ENCODE measurements around the gene GCGR. TPM values are rescaled to one million over a fixed set of nuclear protein-coding genes. Genes with fewer than 3 reads are reported as not detected.

Gene GCGR
- total RNA-seq, 3 donors from 2014 or later (not counting 1 experiment from before 2014, with no cell fraction given): not detected

DNA sequence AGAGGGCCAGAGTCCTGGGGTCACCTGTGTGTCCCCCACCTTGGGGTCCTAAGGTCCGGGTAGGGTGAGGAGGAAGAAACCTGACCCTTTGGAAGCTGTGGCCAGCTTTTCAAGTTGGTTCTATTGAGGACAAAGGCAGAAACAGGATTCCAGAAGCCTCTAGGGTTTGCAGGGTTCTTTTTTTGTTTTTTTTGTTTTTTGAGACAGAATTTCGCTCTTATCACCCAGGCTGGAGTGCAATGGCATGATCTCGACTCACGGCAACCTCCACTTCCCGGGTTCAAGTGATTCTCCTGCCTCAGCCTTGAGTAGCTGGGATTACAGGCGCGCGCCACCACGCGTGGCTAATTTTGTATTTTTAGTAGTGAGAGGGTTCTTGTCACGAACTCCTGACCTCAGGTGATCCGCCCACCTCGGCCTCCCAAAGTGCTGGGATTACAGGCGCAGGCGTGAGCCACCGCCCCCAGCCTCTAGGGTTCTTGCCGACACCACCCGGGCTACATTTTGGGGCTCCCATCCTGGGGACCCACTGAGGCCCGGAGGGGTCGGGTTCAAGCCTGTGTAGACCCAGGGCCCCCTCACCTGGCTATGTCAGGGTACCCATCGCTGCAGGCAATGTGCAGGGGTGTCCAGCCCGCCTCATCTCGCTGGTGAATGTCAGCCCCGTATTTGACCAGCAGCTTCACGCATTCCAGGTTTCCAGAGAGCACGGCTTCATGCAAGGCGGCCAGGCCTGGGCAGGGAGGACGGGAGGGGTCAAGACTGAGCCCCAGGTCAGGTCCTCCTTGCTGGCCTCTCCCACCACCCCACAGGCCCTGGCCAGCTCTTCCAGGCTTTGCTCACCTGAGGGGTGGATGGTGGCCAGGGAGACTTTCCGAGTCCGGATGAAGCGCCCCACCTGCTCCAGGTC is 30.2 kb downstream of the GCGR start:
- intact Hi-C loops (cut with micrococcal nuclease): loop anchor here (2.0 kb wide), 1 partner anchor 27 kb away; the partner anchor contains the start of gene P4HB
- peak overlapping the region; percentile 71 for H3K4me3 ChIP-seq (ENCODE audit: low read length)
- no peak for DNase-seq

DNA sequence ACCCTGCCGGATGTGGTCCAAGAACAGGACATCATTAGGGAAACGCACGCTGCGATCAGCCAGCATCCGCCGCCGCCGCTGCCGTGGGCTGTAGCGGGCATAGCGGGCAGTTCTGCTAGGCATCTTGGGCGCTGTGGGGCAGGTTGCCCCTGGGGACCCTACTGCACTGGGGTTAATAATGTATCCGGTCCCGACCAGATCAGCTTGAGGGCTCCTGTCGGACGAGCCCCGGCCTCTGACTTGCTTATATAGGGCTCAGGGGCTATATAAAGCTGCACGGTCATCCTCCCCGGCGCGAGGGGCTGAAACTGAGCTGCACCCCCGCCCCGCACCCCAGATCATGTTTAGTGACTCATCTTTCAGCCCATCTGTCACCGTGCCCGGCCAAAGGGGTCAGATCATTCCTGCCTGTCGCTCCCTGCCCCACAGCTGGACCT is 30.9 kb downstream of the GCGR start, which contains the start of gene PPP1R27:
Gene PPP1R27, minus strand, starts transcription at position 220 of the 437 bp plus-strand sequence. Its CDS starts 97 bp downstream, at position 123.
- H3K27ac ChIP-seq (ENCODE audit: low read length): peak within 1 kb of the TSS; percentile 93
- H3K27me3 Mint-ChIP-seq (ENCODE audit: low read depth in 2 of 2): no peaks in the 10 kb centered on the region
- H3K36me3 ChIP-seq (ENCODE audit: control insufficient read depth, insufficient read depth, low read length): no peaks in the 10 kb centered on the region
- no peak for ATAC-seq
- no peak within 1 kb of the TSS for H3K4me3 ChIP-seq (ENCODE audit: low read length)
- H3K4me3 Mint-ChIP-seq: peak within 1 kb of the TSS; percentile 71
- intact Hi-C loops (cut with micrococcal nuclease): no loop called here
- no peaks in the 10 kb centered on the region for H3K9me3 Mint-ChIP-seq
- TF ChIP-seq, protein P1, sequence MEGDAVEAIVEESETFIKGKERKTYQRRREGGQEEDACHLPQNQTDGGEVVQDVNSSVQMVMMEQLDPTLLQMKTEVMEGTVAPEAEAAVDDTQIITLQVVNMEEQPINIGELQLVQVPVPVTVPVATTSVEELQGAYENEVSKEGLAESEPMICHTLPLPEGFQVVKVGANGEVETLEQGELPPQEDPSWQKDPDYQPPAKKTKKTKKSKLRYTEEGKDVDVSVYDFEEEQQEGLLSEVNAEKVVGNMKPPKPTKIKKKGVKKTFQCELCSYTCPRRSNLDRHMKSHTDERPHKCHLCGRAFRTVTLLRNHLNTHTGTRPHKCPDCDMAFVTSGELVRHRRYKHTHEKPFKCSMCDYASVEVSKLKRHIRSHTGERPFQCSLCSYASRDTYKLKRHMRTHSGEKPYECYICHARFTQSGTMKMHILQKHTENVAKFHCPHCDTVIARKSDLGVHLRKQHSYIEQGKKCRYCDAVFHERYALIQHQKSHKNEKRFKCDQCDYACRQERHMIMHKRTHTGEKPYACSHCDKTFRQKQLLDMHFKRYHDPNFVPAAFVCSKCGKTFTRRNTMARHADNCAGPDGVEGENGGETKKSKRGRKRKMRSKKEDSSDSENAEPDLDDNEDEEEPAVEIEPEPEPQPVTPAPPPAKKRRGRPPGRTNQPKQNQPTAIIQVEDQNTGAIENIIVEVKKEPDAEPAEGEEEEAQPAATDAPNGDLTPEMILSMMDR (IDR thresholded peaks at IDR 0.05): no peak
- no peaks in the 10 kb centered on the region for H3K36me3 Mint-ChIP-seq
- DNase-seq: no peak
- peak within 1 kb of the TSS; percentile 75 to 94 for H3K27ac Mint-ChIP-seq
- peaks cover 12 to 17% of the 10 kb centered on the region in 2 donors for H3K4me1 Mint-ChIP-seq
- H3K4me1 ChIP-seq (ENCODE audit: control insufficient read depth, insufficient read depth, low read length): peaks cover 26% of the 10 kb centered on the region
- WGBS (ENCODE audit: insufficient coverage): 95% methylated on average over 26 of the region's 26 CpGs
- no peaks in the 10 kb centered on the region for H3K9me3 ChIP-seq (ENCODE audit: control insufficient read depth, insufficient read depth, low read length)
- no peaks in the 10 kb centered on the region for H3K27me3 ChIP-seq (ENCODE audit: control insufficient read depth, insufficient read depth, low read length)

More for the DNA sequence above, 30.2 kb downstream of the GCGR start:
- H3K9me3 ChIP-seq (ENCODE audit: control insufficient read depth, insufficient read depth, low read length): no peaks in the 10 kb centered on the region
- no peaks in the 10 kb centered on the region for H3K36me3 ChIP-seq (ENCODE audit: control insufficient read depth, insufficient read depth, low read length)
- H3K4me3 Mint-ChIP-seq: peak overlapping the region; percentile 71
- TF ChIP-seq, protein P1 (IDR thresholded peaks at IDR 0.05): no peak
- H3K27ac Mint-ChIP-seq: peak overlapping the region; percentile 75 to 94
- H3K4me1 ChIP-seq (ENCODE audit: control insufficient read depth, insufficient read depth, low read length): peaks cover 26% of the 10 kb centered on the region
- no peaks in the 10 kb centered on the region for H3K9me3 Mint-ChIP-seq
- H3K27ac ChIP-seq (ENCODE audit: low read length): peak overlapping the region; percentile 93
- H3K27me3 Mint-ChIP-seq (ENCODE audit: low read depth in 2 of 2): no peaks in the 10 kb centered on the region
- H3K4me1 Mint-ChIP-seq: peaks cover 12 to 20% of the 10 kb centered on the region in 2 donors
- H3K36me3 Mint-ChIP-seq: no peaks in the 10 kb centered on the region
- 92% methylated on average over 31 of the region's 31 CpGs for WGBS (ENCODE audit: insufficient coverage)
- no peaks in the 10 kb centered on the region for H3K27me3 ChIP-seq (ENCODE audit: control insufficient read depth, insufficient read depth, low read length)
- no peak for ATAC-seq

DNA sequence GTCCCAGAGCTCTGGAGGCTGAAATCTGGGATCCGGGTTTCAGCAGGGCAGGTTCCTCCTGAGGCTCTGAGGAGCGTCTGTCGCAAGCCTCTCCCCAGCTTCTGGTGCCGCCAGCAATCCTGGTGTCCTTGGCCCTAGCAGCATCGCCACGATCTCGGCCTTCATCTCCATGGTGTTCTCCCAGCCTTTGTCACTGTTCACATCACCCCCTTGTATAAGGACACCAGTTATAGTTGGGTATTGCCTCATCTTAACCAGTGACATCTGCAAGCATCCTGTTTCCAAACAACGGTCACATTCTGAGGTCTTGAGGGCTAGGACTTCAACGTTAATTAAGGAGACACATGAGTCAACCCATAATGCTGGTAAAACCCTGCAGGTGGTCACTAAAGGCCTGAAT is 33.7 kb downstream of the GCGR start:
- H3K9me3 Mint-ChIP-seq: no peaks in the 10 kb centered on the region
- TF ChIP-seq, protein P1 (IDR thresholded peaks at IDR 0.05): no peak
- Histone ChIP-seq H3K36me3 (ENCODE audit: control insufficient read depth, insufficient read depth, low read length) (peaks cover 4% of the 10 kb centered on the region), H3K4me3 (ENCODE audit: low read length) (no peak overlapping the region), H3K27ac (ENCODE audit: low read length) (no peak overlapping the region), H3K27me3 (ENCODE audit: control insufficient read depth, insufficient read depth, low read length) (no peaks in the 10 kb centered on the region), H3K4me1 (ENCODE audit: control insufficient read depth, insufficient read depth, low read length) (peaks cover 12% of the 10 kb centered on the region), H3K9me3 (ENCODE audit: control insufficient read depth, insufficient read depth, low read length) (no peaks in the 10 kb centered on the region)
- no peaks in the 10 kb centered on the region for H3K36me3 Mint-ChIP-seq
- DNase-seq (no peak), ATAC-seq (peak in 1 of 3 donors; percentile 45)
- no peak overlapping the region for H3K27ac Mint-ChIP-seq
- intact Hi-C loops (cut with micrococcal nuclease): no loop called here
- no peaks in the 10 kb centered on the region for H3K27me3 Mint-ChIP-seq (ENCODE audit: low read depth in 2 of 2)
- H3K4me1 Mint-ChIP-seq: peaks cover under 1 to 1% of the 10 kb centered on the region in 2 donors
- 83% methylated on average over 9 of the region's 9 CpGs for WGBS (ENCODE audit: insufficient coverage)
- H3K4me3 Mint-ChIP-seq: no peak overlapping the region
